HEK293 (cell line): ENCODE data around the gene TNFAIP8L3.

Experiments
- CTCF ChIA-PET: fragments of 350-600 bp; formaldehyde crosslinking; extraction: SDS; loops from one replicate; lab custom pipeline; 2021; ENCODE audit warnings: antibody characterized with exemption; lab: Yijun Ruan, JAX
- POLR2A ChIA-PET: fragments of 300-600 bp; formaldehyde crosslinking; extraction: SDS; loops from one replicate; lab custom pipeline; 2020; ENCODE audit warnings: antibody characterized with exemption, inconsistent platforms; lab: Yijun Ruan, JAX
- H3K27ac ChIP-seq: fragments of 200-500 bp; sonication (Bioruptor generic); 2 replicates; pipeline ENCODE4 v1.5.1; 2014; ENCODE audit warnings: low read depth, low read length, control low read depth, inconsistent platforms; ENCODE audit errors: extremely low read depth
- H3K36me3 ChIP-seq, 2 experiments: fragments of 200-500 bp in 1 of 2; sonication (Bioruptor generic) in 1 of 2; 1 replicate in 1 of 2; 2 replicates in 1 of 2; pipeline ENCODE4 v1.5.1; 2014 to 2017; ENCODE audit warnings: inconsistent platforms in 2 of 2, low read length in 2 of 2; ENCODE audit not compliant: control insufficient read depth in 2 of 2, insufficient read depth in 1 of 2
- H3K4me1 ChIP-seq: fragments of 200-500 bp; sonication (Bioruptor generic); 2 replicates; pipeline ENCODE4 v1.5.1; 2014; ENCODE audit warnings: mild to moderate bottlenecking, low read length, inconsistent platforms; ENCODE audit not compliant: control insufficient read depth, insufficient read depth
- H3K4me3 ChIP-seq: 2 replicates; pipeline ENCODE4 v1.5.1; 2011; ENCODE audit warnings: low read depth, mild to moderate bottlenecking, control low read depth, low read length, moderate library complexity
- H3K9me3 ChIP-seq: fragments of 200-500 bp; sonication (Bioruptor generic); 2 replicates; pipeline ENCODE4 v1.5.1; 2014; ENCODE audit warnings: low read depth, low read length, inconsistent platforms; ENCODE audit not compliant: control insufficient read depth, insufficient read depth
- CTCF ChIP-seq: fragments of 450-650 bp; formaldehyde crosslinking; IDR thresholded peaks from 2 replicates; pipeline ENCODE4 v1.5.1; 2016; ENCODE audit warnings: missing biosample characterization, missing genetic modification characterization
- MEIS1 ChIP-seq: sonication (generic); formaldehyde crosslinking; IDR thresholded peaks from 2 replicates; pipeline ENCODE4 v1.8.1; 2022; ENCODE audit warnings: missing genetic modification reagents, mild to moderate bottlenecking, borderline replicate concordance
- MZF1 ChIP-seq: fragments of 450-650 bp; formaldehyde crosslinking; IDR thresholded peaks from 2 replicates; pipeline ENCODE4 v1.5.1; 2017; ENCODE audit warnings: missing biosample characterization, missing genetic modification characterization, borderline replicate concordance
- YY2 ChIP-seq: fragments of 450-650 bp; formaldehyde crosslinking; IDR thresholded peaks from 2 replicates; pipeline ENCODE4 v1.5.1; 2016; ENCODE audit warnings: missing biosample characterization, missing genetic modification characterization
- ZBTB21 ChIP-seq: fragments of 450-650 bp; formaldehyde crosslinking; IDR thresholded peaks from 2 replicates; pipeline ENCODE4 v1.5.1; 2017; ENCODE audit warnings: missing biosample characterization, missing genetic modification characterization
- ZFHX2 ChIP-seq: fragments of 450-650 bp; formaldehyde crosslinking; conservative IDR thresholded peaks from 2 replicates; pipeline ENCODE4 v1.5.1; 2016; ENCODE audit warnings: missing biosample characterization, missing genetic modification characterization
- ZIC2 ChIP-seq: fragments of 450-650 bp; formaldehyde crosslinking; IDR thresholded peaks from 2 replicates; pipeline ENCODE4 v1.5.1; 2016; ENCODE audit warnings: missing biosample characterization, missing genetic modification characterization
- ZNF133 ChIP-seq: fragments of 450-650 bp; formaldehyde crosslinking; IDR thresholded peaks from 2 replicates; pipeline ENCODE4 v1.5.1; 2016; ENCODE audit warnings: missing biosample characterization, missing genetic modification characterization
- ZNF202 ChIP-seq: fragments of 450-650 bp; formaldehyde crosslinking; IDR thresholded peaks from 2 replicates; pipeline ENCODE4 v1.5.1; 2016; ENCODE audit warnings: missing biosample characterization, missing genetic modification characterization, borderline replicate concordance
- ZNF274 ChIP-seq, 2 experiments: fragments of 200-500 bp in 1 of 2; fragments of 450-650 bp in 1 of 2; sonication (Bioruptor generic) in 1 of 2; formaldehyde crosslinking in 1 of 2; IDR thresholded peaks; 2 replicates each; pipeline versions ENCODE4 v1.5.1 to v1.6.1; 2014 to 2016; ENCODE audit warnings: borderline replicate concordance in 1 of 2, inconsistent platforms in 1 of 2, low read length in 1 of 2, missing biosample characterization in 1 of 2, missing genetic modification characterization in 1 of 2
- ZNF366 ChIP-seq: fragments of 450-650 bp; formaldehyde crosslinking; conservative IDR thresholded peaks from 2 replicates; pipeline ENCODE4 v1.5.1; 2016; ENCODE audit warnings: missing biosample characterization, missing genetic modification characterization
- ZNF37A ChIP-seq: fragments of 450-650 bp; IDR thresholded peaks from 2 replicates; pipeline ENCODE4 v1.5.1; 2018; ENCODE audit warnings: missing biosample characterization, missing genetic modification characterization
- ZNF394 ChIP-seq: fragments of 450-650 bp; formaldehyde crosslinking; IDR thresholded peaks from 2 replicates; pipeline ENCODE4 v1.5.1; 2016; ENCODE audit warnings: missing biosample characterization, missing genetic modification characterization, mild to moderate bottlenecking, moderate library complexity, borderline replicate concordance
- ZNF433 ChIP-seq: fragments of 450-650 bp; formaldehyde crosslinking; IDR thresholded peaks from 2 replicates; pipeline ENCODE4 v1.5.1; 2016; ENCODE audit warnings: missing biosample characterization, missing genetic modification characterization, low read depth
- ZNF530 ChIP-seq: fragments of 450-650 bp; formaldehyde crosslinking; IDR thresholded peaks from 2 replicates; pipeline ENCODE4 v1.5.1; 2016; ENCODE audit warnings: low read depth, missing biosample characterization, missing genetic modification characterization
- ZNF549 ChIP-seq: fragments of 450-650 bp; IDR thresholded peaks from 2 replicates; pipeline ENCODE4 v1.5.1; 2018; ENCODE audit warnings: missing biosample characterization, missing genetic modification characterization, mild to moderate bottlenecking, inconsistent platforms, moderate library complexity
- ZNF571 ChIP-seq: fragments of 450-650 bp; formaldehyde crosslinking; IDR thresholded peaks from 2 replicates; pipeline ENCODE4 v1.5.0; 2017; ENCODE audit warnings: missing biosample characterization, missing genetic modification characterization
- ZNF623 ChIP-seq: fragments of 450-650 bp; formaldehyde crosslinking; IDR thresholded peaks from 2 replicates; pipeline ENCODE4 v1.5.1; 2016; ENCODE audit warnings: missing biosample characterization, missing genetic modification characterization
- ZNF677 ChIP-seq: fragments of 450-650 bp; IDR thresholded peaks from 2 replicates; pipeline ENCODE4 v1.5.0; 2018; ENCODE audit warnings: missing biosample characterization, mild to moderate bottlenecking, missing genetic modification characterization, moderate library complexity
- ZNF785 ChIP-seq: fragments of 450-650 bp; formaldehyde crosslinking; IDR thresholded peaks from 2 replicates; pipeline ENCODE4 v1.5.1; 2016; ENCODE audit warnings: missing biosample characterization, missing genetic modification characterization
- ZNF791 ChIP-seq: fragments of 450-650 bp; formaldehyde crosslinking; IDR thresholded peaks from 2 replicates; pipeline ENCODE4 v1.5.1; 2016; ENCODE audit warnings: missing biosample characterization, missing genetic modification characterization
- TF ChIP-seq, protein P1 (sequence below): fragments of 450-650 bp; formaldehyde crosslinking; IDR thresholded peaks from 2 replicates; pipeline ENCODE4 v1.5.1; 2016; ENCODE audit warnings: missing biosample characterization, missing genetic modification characterization
- TF ChIP-seq, protein P2 (sequence below): fragments of 450-650 bp; formaldehyde crosslinking; conservative IDR thresholded peaks from 2 replicates; pipeline ENCODE4 v1.5.1; 2016; ENCODE audit warnings: low read depth, missing biosample characterization, missing genetic modification characterization
- TF ChIP-seq, protein P3 (sequence below): fragments of 450-650 bp; formaldehyde crosslinking; IDR thresholded peaks from 2 replicates; pipeline ENCODE4 v1.5.1; 2016; ENCODE audit warnings: missing biosample characterization, missing genetic modification characterization, low read depth

Gene TNFAIP8L3

GRCh38 chr15:51071578-51071977 is 23.1 kb downstream of the TNFAIP8L3 start:
- POLR2A ChIA-PET = no interaction called here
- Histone ChIP-seq H3K4me1 (no peaks in the 10 kb centered on the region), H3K36me3 (no peaks in the 10 kb centered on the region), H3K4me3 (no peak overlapping the region), H3K9me3 (no peaks in the 10 kb centered on the region), H3K27ac (no peak overlapping the region)
- TF ChIP-seq ZNF37A (tag by site-specific recombination) (no peak), ZNF274 (IDR thresholded peaks at IDR 0.05; ENCODE audit: low read length) (no peak), ZNF274 (tag by site-specific recombination; IDR thresholded peaks at IDR 0.05; ENCODE audit: borderline replicate concordance) (no peak), ZIC2 (no peak), ZNF549 (no peak), ZNF623 (tag by site-specific recombination) (no peak), ZNF202 (tag by site-specific recombination) (no peak), ZNF133 (tag by site-specific recombination) (no peak), ZNF571 (tag by site-specific recombination) (no peak), CTCF (no peak), ZFHX2 (tag by site-specific recombination) (no peak), ZNF785 (tag by site-specific recombination) (no peak), ZNF791 (tag by site-specific recombination) (no peak), MZF1 (tag by site-specific recombination) (no peak), MEIS1 (CRISPR knock-in tag) (no peak)
- TF ChIP-seq, protein P1, sequence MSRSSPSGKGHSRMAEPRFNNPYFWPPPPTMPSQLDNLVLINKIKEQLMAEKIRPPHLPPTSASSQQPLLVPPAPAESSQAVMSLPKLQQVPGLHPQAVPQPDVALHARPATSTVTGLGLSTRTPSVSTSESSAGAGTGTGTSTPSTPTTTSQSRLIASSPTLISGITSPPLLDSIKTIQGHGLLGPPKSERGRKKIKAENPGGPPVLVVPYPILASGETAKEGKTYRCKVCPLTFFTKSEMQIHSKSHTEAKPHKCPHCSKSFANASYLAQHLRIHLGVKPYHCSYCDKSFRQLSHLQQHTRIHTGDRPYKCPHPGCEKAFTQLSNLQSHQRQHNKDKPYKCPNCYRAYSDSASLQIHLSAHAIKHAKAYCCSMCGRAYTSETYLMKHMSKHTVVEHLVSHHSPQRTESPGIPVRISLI (tag by site-specific recombination) = no peak
- TF ChIP-seq, protein P2, sequence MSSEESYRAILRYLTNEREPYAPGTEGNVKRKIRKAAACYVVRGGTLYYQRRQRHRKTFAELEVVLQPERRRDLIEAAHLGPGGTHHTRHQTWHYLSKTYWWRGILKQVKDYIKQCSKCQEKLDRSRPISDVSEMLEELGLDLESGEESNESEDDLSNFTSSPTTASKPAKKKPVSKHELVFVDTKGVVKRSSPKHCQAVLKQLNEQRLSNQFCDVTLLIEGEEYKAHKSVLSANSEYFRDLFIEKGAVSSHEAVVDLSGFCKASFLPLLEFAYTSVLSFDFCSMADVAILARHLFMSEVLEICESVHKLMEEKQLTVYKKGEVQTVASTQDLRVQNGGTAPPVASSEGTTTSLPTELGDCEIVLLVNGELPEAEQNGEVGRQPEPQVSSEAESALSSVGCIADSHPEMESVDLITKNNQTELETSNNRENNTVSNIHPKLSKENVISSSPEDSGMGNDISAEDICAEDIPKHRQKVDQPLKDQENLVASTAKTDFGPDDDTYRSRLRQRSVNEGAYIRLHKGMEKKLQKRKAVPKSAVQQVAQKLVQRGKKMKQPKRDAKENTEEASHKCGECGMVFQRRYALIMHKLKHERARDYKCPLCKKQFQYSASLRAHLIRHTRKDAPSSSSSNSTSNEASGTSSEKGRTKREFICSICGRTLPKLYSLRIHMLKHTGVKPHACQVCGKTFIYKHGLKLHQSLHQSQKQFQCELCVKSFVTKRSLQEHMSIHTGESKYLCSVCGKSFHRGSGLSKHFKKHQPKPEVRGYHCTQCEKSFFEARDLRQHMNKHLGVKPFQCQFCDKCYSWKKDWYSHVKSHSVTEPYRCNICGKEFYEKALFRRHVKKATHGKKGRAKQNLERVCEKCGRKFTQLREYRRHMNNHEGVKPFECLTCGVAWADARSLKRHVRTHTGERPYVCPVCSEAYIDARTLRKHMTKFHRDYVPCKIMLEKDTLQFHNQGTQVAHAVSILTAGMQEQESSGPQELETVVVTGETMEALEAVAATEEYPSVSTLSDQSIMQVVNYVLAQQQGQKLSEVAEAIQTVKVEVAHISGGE (tag by site-specific recombination) = no peak
- CTCF ChIA-PET = no interaction called here

- ChIA-PET CTCF (interaction anchor here (0.6 kb wide), 1 partner anchor 93 kb away, joined by 7 read pairs; no protein-coding TSS in a partner anchor), POLR2A (no interaction called here)
- Histone ChIP-seq H3K27ac (no peak overlapping the region), H3K36me3 (no peaks in the 10 kb centered on the region), H3K4me3 (no peak overlapping the region), H3K9me3 (no peaks in the 10 kb centered on the region), H3K4me1 (no peaks in the 10 kb centered on the region)
- no peak for TF ChIP-seq ZNF433 (tag by site-specific recombination)
- TF ChIP-seq, protein P3, sequence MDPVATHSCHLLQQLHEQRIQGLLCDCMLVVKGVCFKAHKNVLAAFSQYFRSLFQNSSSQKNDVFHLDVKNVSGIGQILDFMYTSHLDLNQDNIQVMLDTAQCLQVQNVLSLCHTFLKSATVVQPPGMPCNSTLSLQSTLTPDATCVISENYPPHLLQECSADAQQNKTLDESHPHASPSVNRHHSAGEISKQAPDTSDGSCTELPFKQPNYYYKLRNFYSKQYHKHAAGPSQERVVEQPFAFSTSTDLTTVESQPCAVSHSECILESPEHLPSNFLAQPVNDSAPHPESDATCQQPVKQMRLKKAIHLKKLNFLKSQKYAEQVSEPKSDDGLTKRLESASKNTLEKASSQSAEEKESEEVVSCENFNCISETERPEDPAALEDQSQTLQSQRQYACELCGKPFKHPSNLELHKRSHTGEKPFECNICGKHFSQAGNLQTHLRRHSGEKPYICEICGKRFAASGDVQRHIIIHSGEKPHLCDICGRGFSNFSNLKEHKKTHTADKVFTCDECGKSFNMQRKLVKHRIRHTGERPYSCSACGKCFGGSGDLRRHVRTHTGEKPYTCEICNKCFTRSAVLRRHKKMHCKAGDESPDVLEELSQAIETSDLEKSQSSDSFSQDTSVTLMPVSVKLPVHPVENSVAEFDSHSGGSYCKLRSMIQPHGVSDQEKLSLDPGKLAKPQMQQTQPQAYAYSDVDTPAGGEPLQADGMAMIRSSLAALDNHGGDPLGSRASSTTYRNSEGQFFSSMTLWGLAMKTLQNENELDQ = no peak
- no peak for TF ChIP-seq ZNF366 (tag by site-specific recombination)
- no peak for TF ChIP-seq ZBTB21
- no peak for TF ChIP-seq YY2 (tag by site-specific recombination)
- no peak for TF ChIP-seq ZNF677
- TF ChIP-seq ZNF530 (tag by site-specific recombination) = no peak
- no peak for TF ChIP-seq ZNF394
Measured at GRCh38 chr15:51069983-51070382, 24.7 kb downstream of the TNFAIP8L3 start.
